ENCODE data around the gene RNF217. TPM values are rescaled to one million over a fixed set of nuclear protein-coding genes. Genes with fewer than 3 reads are reported as not detected.

The RNF217 gene
- total RNA-seq, 2 donors from 2014 or later: 10.5 to 18.7 TPM

- no peak overlapping the region for H3K27ac ChIP-seq
- DNase-seq (no peak), ATAC-seq (no peak)
- 96 to 97% methylated on average over 2 of the region's 2 CpGs for WGBS, 2 donors
- H3K4me3 ChIP-seq: no peak overlapping the region
- H3K36me3 ChIP-seq (replicated peaks in 1 of 2; ENCODE audit: insufficient read depth in 1 of 2, low read depth in 2 of 2): no peaks in the 10 kb centered on the region
- intact Hi-C loops (cut with DNase I): no loop called here
- TF ChIP-seq CTCF (IDR thresholded peaks at IDR 0.05): no peak
- TF ChIP-seq POLR2A (IDR thresholded peaks at IDR 0.05): no peak
- H3K9me3 ChIP-seq: no peaks in the 10 kb centered on the region
- no peaks in the 10 kb centered on the region for H3K27me3 ChIP-seq
- H3K4me1 ChIP-seq: no peaks in the 10 kb centered on the region
Observed at GRCh38 chr6:125054331-125054730, 92.1 kb downstream of the RNF217 start.

- intact Hi-C loops (cut with DNase I): no loop called here
- Histone ChIP-seq H3K27me3 (no peaks in the 10 kb centered on the region), H3K36me3 (replicated peaks in 1 of 2; ENCODE audit: insufficient read depth in 1 of 2, low read depth in 2 of 2) (no peaks in the 10 kb centered on the region), H3K4me1 (no peaks in the 10 kb centered on the region), H3K27ac (no peak overlapping the region), H3K4me3 (no peak overlapping the region), H3K9me3 (no peaks in the 10 kb centered on the region)
- WGBS, 2 donors: 65 to 68% methylated on average over 5 of the region's 5 CpGs
- peak in 1 of 4 donors; percentile 5 for DNase-seq
- no peak for ATAC-seq
- TF ChIP-seq POLR2A (IDR thresholded peaks at IDR 0.05): no peak
Observed at GRCh38 chr6:125057392-125058246, 95.4 kb downstream of the RNF217 start.

DNA sequence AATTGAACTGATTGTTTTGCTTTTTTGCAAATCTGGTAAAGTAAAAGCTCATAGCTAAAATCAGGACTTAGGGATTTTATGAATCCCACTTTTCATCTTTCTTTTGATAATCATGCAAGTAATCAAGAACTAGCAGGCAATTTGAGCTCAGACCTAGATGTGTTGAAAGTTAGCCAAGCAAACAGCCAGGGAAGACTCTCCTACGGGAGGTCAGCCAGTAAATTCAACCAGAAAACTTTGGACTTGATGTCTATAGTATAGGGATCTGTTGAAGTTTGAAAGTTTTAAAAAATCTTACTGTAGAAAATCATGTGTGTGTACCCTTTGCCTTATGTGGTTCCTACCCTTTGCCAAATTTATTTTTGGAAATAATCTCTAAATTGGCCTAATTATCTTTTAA lies 96.3 kb downstream of the RNF217 start:
- ATAC-seq (no peak), DNase-seq (no peak)
- Histone ChIP-seq H3K4me1 (no peaks in the 10 kb centered on the region), H3K36me3 (replicated peaks in 1 of 2; ENCODE audit: insufficient read depth in 1 of 2, low read depth in 2 of 2) (no peaks in the 10 kb centered on the region), H3K9me3 (no peaks in the 10 kb centered on the region), H3K27ac (no peak overlapping the region), H3K27me3 (no peaks in the 10 kb centered on the region), H3K4me3 (no peak overlapping the region)
- TF ChIP-seq CTCF (IDR thresholded peaks at IDR 0.05): no peak
- no peak for TF ChIP-seq POLR2A (IDR thresholded peaks at IDR 0.05)
- intact Hi-C loops (cut with DNase I): no loop called here
- whole genome bisulfite sequencing, 2 donors: 88 to 92% methylated on average over 1 of the region's 1 CpG

DNA sequence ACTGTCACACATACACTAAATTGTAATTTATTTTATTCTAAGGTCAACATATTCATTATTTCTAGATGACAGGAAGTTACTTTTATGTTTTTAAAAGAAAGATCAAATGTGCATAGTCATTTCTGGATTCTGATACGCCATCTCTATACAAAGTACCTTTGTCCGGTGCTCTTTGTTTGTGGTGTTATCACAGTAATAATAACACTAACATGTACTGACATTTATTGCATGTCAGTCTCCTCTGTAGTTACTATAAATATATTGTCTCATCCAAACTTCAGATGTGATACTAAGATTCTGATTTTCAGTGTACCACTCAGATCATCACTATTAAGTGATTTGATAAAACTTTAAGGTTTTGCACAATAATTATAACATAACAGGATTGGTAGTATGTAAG lies 101.1 kb downstream of the RNF217 start:
- ATAC-seq: no peak
- intact Hi-C loops (cut with DNase I): no loop called here
- 80 to 89% methylated on average over 2 of the region's 2 CpGs for WGBS, 2 donors

DNA sequence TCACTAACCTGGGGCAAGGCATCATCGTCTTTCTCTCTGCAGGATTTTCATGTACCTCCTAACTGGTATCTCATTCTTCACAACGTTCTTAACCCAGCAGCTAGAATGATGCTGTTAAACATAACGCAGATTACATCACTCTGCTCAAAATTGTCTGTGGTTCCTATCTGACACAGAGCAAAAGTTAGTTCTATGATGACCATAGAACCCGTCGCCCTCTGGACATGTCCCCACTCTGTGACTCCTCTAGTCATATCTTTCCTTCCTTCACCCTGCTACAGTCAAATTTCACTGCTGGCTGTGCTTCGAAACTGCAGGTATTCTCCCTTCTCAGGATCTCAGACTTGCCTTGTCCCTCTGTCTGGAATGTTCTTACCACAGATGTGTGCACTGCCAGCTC lies 103.9 kb downstream of the RNF217 start:
- WGBS, 2 donors: 82 to 92% methylated on average over 6 of the region's 6 CpGs
- Histone ChIP-seq H3K27me3 (no peaks in the 10 kb centered on the region), H3K4me3 (no peak overlapping the region), H3K36me3 (replicated peaks in 1 of 2; ENCODE audit: insufficient read depth in 1 of 2, low read depth in 2 of 2) (no peaks in the 10 kb centered on the region), H3K27ac (no peak overlapping the region), H3K9me3 (no peaks in the 10 kb centered on the region), H3K4me1 (no peaks in the 10 kb centered on the region)
- intact Hi-C loops (cut with DNase I): no loop called here
- no peak for DNase-seq
- TF ChIP-seq POLR2A (IDR thresholded peaks at IDR 0.05) (no peak), CTCF (IDR thresholded peaks at IDR 0.05) (no peak)
- ATAC-seq: no peak

More for the DNA sequence above, 101.1 kb downstream of the RNF217 start:
- no peaks in the 10 kb centered on the region for H3K4me1 ChIP-seq
- H3K27me3 ChIP-seq: no peaks in the 10 kb centered on the region
- H3K36me3 ChIP-seq (replicated peaks in 1 of 2; ENCODE audit: insufficient read depth in 1 of 2, low read depth in 2 of 2): no peaks in the 10 kb centered on the region
- H3K9me3 ChIP-seq: no peaks in the 10 kb centered on the region
- DNase-seq: no peak
- H3K27ac ChIP-seq: no peak overlapping the region
- no peak overlapping the region for H3K4me3 ChIP-seq
- TF ChIP-seq POLR2A (IDR thresholded peaks at IDR 0.05) (no peak), CTCF (IDR thresholded peaks at IDR 0.05) (no peak)

All from body of pancreas (tissue), 4 donors.